HG03196 (cell line): ENCODE data around the gene ARMH4.
"Not testable (repeated sequence)": the region's sequence is repeated elsewhere in the genome, so short reads cannot be mapped to it uniquely, and the experiment has no call there.

Experiments used
- ATAC-seq: cut with Tn5 transposase; IDR thresholded peaks from one replicate; pipeline ENCODE4 v1.9.1; 2021; ENCODE audit not compliant: unreplicated experiment

The ARMH4 gene

GRCh38 chr14:58145936-58146335, 6.1 kb downstream of the ARMH4 start:
- ATAC-seq, result no peak

- ATAC-seq, result no peak
These were observed 8.9 kb downstream of the ARMH4 start for GRCh38 chr14:58143106-58143505.

GRCh38 chr14:58141893-58142292, 10.1 kb downstream of the ARMH4 start:
- no peak for ATAC-seq

GRCh38 chr14:58138714-58139482, 13.1 kb downstream of the ARMH4 start:
- ATAC-seq, result no peak

GRCh38 chr14:58138031-58138713, 13.8 kb downstream of the ARMH4 start:
- ATAC-seq, result no peak

- ATAC-seq, result no peak
These were observed 18.3 kb downstream of the ARMH4 start for GRCh38 chr14:58133739-58134138.

- no peak for ATAC-seq
These were observed 20.6 kb downstream of the ARMH4 start for GRCh38 chr14:58131386-58131785.

- no peak for ATAC-seq
These were observed 21.8 kb downstream of the ARMH4 start for GRCh38 chr14:58130116-58130782.

GRCh38 chr14:58129208-58129607, 22.8 kb downstream of the ARMH4 start:
- no peak for ATAC-seq

GRCh38 chr14:58128416-58128815, 23.6 kb downstream of the ARMH4 start:
- ATAC-seq, result no peak

GRCh38 chr14:58122546-58122945, 29.5 kb downstream of the ARMH4 start:
- ATAC-seq, result not testable (repeated sequence)

GRCh38 chr14:58121530-58122186, 30.4 kb downstream of the ARMH4 start:
- ATAC-seq, result no peak

GRCh38 chr14:58119381-58119780, 32.6 kb downstream of the ARMH4 start:
- ATAC-seq, result no peak

- no peak for ATAC-seq
These were observed 33.8 kb downstream of the ARMH4 start for GRCh38 chr14:58118097-58118815.

GRCh38 chr14:58109744-58110143, 42.3 kb downstream of the ARMH4 start:
- no peak for ATAC-seq

GRCh38 chr14:58108717-58109116, 43.3 kb downstream of the ARMH4 start:
- no peak for ATAC-seq

GRCh38 chr14:58107947-58108552, 44.0 kb downstream of the ARMH4 start:
- no peak for ATAC-seq

- no peak for ATAC-seq
These were observed 45.0 kb downstream of the ARMH4 start for GRCh38 chr14:58107041-58107440.

- no peak for ATAC-seq
These were observed 45.6 kb downstream of the ARMH4 start for GRCh38 chr14:58106446-58106845.

- no peak for ATAC-seq
These were observed 47.2 kb downstream of the ARMH4 start for GRCh38 chr14:58104808-58105207.
